Psoas muscle (tissue), 8 donors: Measurements from ENCODE around the gene KCNJ8. TPM values are rescaled to one million over a fixed set of nuclear protein-coding genes. Genes with fewer than 3 reads are reported as not detected.
A peak's percentile ranks its signal among the peaks of the same experiment; 100 is the strongest.

Experiments
- ATAC-seq, 4 donors: fragments of 200-7000 bp; cut with Tn5 transposase; one replicate each; pipeline ENCODE4 v1.9.1; 2020; ENCODE audit warnings: moderate library complexity in 3 of 4, mild to moderate bottlenecking in 2 of 4
- DNase-seq, 2 donors: peaks; one replicate each; pipeline ENCODE4 v3.0.0-alpha.2; 2020
- H3K27ac ChIP-seq: fragments of 200-600 bp; one replicate; pipeline ENCODE4 v1.8.0; 2022
- H3K27me3 ChIP-seq, 3 donors: fragments of 200-600 bp in 1 of 3; one replicate each; pipeline versions ENCODE4 v1.6.1 to v1.8.0; 2013 to 2022; ENCODE audit warnings: low read length in 2 of 3, mild to moderate bottlenecking in 2 of 3, moderate library complexity in 1 of 3; ENCODE audit not compliant: insufficient read depth in 3 of 3
- H3K36me3 ChIP-seq, 2 donors: fragments of 200-600 bp in 1 of 2; one replicate each; pipeline versions ENCODE4 v1.6.1 to v1.8.0; 2013 to 2022; ENCODE audit warnings: low read depth in 1 of 2, mild to moderate bottlenecking in 1 of 2, moderate library complexity in 1 of 2; ENCODE audit not compliant: insufficient read depth in 1 of 2
- H3K4me1 ChIP-seq: fragments of 200-600 bp; one replicate; pipeline ENCODE4 v1.8.0; 2022
- H3K4me3 ChIP-seq: fragments of 200-600 bp; one replicate; pipeline ENCODE4 v1.8.0; 2022; ENCODE audit warnings: mild to moderate bottlenecking
- H3K9me3 ChIP-seq: fragments of 200-600 bp; one replicate; pipeline ENCODE4 v1.8.0; 2022
- CTCF ChIP-seq: fragments of 200-600 bp; IDR thresholded peaks from one replicate; pipeline ENCODE4 v1.8.0; 2022; ENCODE audit warnings: antibody characterized with exemption
- WGBS, 3 donors: extraction: QIAGEN DNeasy Blood & Tissue Kit; methylation state at CpG; one replicate each; pipeline versions ENCODE4 v1.1.6 to v1.1.7; 2013; 5-methylcytosine and 5-hydroxymethylcytosine counted together
- intact Hi-C, 2 donors: fragments of 100-400 bp; cut with DNase I; formaldehyde crosslinking; loops; one replicate each; pipeline versions ENCODE4 v1.11.0 to v1.14.2; 2022
- long read RNA-seq, 2 donors: library from polyadenylated mRNA; unstranded; transcript quantifications; one replicate each; pipeline ENCODE4 v2.0.0, GENCODE V29; 2021
- polyA plus RNA-seq, 3 donors: library from polyadenylated mRNA; stranded (reverse); fragments of 200-250 nt; gene quantifications; one replicate each; pipeline ENCODE4 v1.2.3, GENCODE V29; 2013
- total RNA-seq, 4 donors: library from RNA; stranded (reverse); fragmentation: NEBNext Ultra II Directional in 2 of 4; extraction: Animal tissue kit (Norgen Biotek cat#: 25700) in 2 of 4; gene quantifications; one replicate each; pipeline versions ENCODE4 v1.2.1 to v1.2.4, GENCODE V29; 2021 to 2023
- donor health status: healthy with polysubstance abuse.
- donor health status: DM: no; HTN: no; CAD: no; lungs with moderate emphysema.
- donor health status: Bipolar disorder and iron deficiency.
- donor health status: healthy.
- donor health status: DM: yes; HTN: yes; CAD: no.
- donor health status: DM: no; HTN: no; CAD: no.
- donor health status: DM: no; HTN: no; CAD: no.
- donor health status: DM: yes; HTN: yes; CAD: no.

KCNJ8 gene
- 10 to 100 TPM in 2 of 4 donors, 1 to 10 TPM in 2; 3.4 to 13.3 (median 7.6) TPM for total RNA-seq
- 1 to 10 TPM; 3.5 to 9.6 (median 7.4) TPM for polyA plus RNA-seq
- long read RNA-seq, donor 1, partial matches to known transcripts = 2 of 7 reads
- long read RNA-seq, donor 1, other reads (novel, unspliced or antisense) = 1 of 7 reads
- long read RNA-seq, donor 2, transcript KCNJ8-201 (3 exons, 2,389 nt) = major isoform, 8 of 8 reads
- long read RNA-seq, donor 2, partial matches to known transcripts = 0 of 8 reads
- long read RNA-seq, donor 2, other reads (novel, unspliced or antisense) = 0 of 8 reads

GRCh38 chr12:21774358-21775132 is at the start of gene KCNJ8:
KCNJ8 (minus strand) TSS chr12:21774706; CDS start chr12:21773616, 1,090 bp downstream.
- Histone ChIP-seq H3K27ac (peak within 1 kb of the TSS; percentile 39), H3K9me3 (no peaks in the 10 kb centered on the region), H3K27me3 (peaks cover 0 to 16% (median 0%) of the 10 kb centered on the region in 3 donors), H3K4me3 (peak within 1 kb of the TSS; percentile 71), H3K4me1 (no peaks in the 10 kb centered on the region), H3K36me3 (no peaks in the 10 kb centered on the region)
- ATAC-seq (peak; percentile 50 to 76 (median 64)), DNase-seq (peak; percentile 76 to 81)
- WGBS, 3 donors = 0 to 1% (median 1%) methylated on average over 43 to 49 of the region's 49 CpGs
- intact Hi-C loops = no loop called here
- TF ChIP-seq CTCF = no peak

- H3K9me3 ChIP-seq = no peaks in the 10 kb centered on the region
- DNase-seq = peak; percentile 71 to 85
- peaks cover 0 to 29% of the 10 kb centered on the region in 2 donors for H3K36me3 ChIP-seq
- H3K27ac ChIP-seq = peak overlapping the region; percentile 38
- peak; percentile 88 to 93 (median 91) for ATAC-seq
- WGBS, 3 donors = 19 to 34% (median 22%) methylated on average over 8 of the region's 8 CpGs
- H3K4me3 ChIP-seq = peak overlapping the region; percentile 23
- no peak for TF ChIP-seq CTCF
- no peaks in the 10 kb centered on the region for H3K27me3 ChIP-seq
- intact Hi-C loops = no loop called here
- H3K4me1 ChIP-seq = peaks cover 17% of the 10 kb centered on the region
Observed at GRCh38 chr12:21823581-21823980, 49.1 kb upstream of the KCNJ8 start.

- Histone ChIP-seq H3K36me3 (peaks cover 0 to 27% of the 10 kb centered on the region in 2 donors), H3K9me3 (no peaks in the 10 kb centered on the region), H3K27ac (no peak overlapping the region), H3K27me3 (no peaks in the 10 kb centered on the region), H3K4me1 (peaks cover 13% of the 10 kb centered on the region), H3K4me3 (no peak overlapping the region)
- intact Hi-C loops = no loop called here
- no peak for TF ChIP-seq CTCF
- DNase-seq = no peak
- ATAC-seq = no peak
Observed at GRCh38 chr12:21819678-21820077, 45.2 kb upstream of the KCNJ8 start.

GRCh38 chr12:21819236-21819635 is 44.7 kb upstream of the KCNJ8 start:
- DNase-seq (no peak), ATAC-seq (no peak)
- H3K9me3 ChIP-seq = no peaks in the 10 kb centered on the region
- intact Hi-C loops = no loop called here
- TF ChIP-seq CTCF = no peak
- H3K36me3 ChIP-seq = peaks cover 0 to 31% of the 10 kb centered on the region in 2 donors
- peaks cover 13% of the 10 kb centered on the region for H3K4me1 ChIP-seq
- no peak overlapping the region for H3K4me3 ChIP-seq
- 6 to 14% (median 10%) methylated on average over 2 of the region's 2 CpGs for WGBS, 3 donors
- peak overlapping the region; percentile 58 for H3K27ac ChIP-seq
- no peaks in the 10 kb centered on the region for H3K27me3 ChIP-seq
